NCI-H82 treated with DMSO at 0.1 percent for 48 hours (cell line): Measurements from ENCODE around the gene TMTC4.
"Not testable (repeated sequence)": the region's sequence is repeated elsewhere in the genome, so short reads cannot be mapped to it uniquely, and the experiment has no call there.

Experiments
- DNase-seq: peaks from one replicate; lab custom pipeline; 2025; ENCODE audit not compliant: unreplicated experiment; lab: John Stamatoyannopoulos, UW

Gene TMTC4

GRCh38 chr13:100589178-100589725, 85.3 kb downstream of the TMTC4 start:
- peak; percentile 91 for DNase-seq

DNA sequence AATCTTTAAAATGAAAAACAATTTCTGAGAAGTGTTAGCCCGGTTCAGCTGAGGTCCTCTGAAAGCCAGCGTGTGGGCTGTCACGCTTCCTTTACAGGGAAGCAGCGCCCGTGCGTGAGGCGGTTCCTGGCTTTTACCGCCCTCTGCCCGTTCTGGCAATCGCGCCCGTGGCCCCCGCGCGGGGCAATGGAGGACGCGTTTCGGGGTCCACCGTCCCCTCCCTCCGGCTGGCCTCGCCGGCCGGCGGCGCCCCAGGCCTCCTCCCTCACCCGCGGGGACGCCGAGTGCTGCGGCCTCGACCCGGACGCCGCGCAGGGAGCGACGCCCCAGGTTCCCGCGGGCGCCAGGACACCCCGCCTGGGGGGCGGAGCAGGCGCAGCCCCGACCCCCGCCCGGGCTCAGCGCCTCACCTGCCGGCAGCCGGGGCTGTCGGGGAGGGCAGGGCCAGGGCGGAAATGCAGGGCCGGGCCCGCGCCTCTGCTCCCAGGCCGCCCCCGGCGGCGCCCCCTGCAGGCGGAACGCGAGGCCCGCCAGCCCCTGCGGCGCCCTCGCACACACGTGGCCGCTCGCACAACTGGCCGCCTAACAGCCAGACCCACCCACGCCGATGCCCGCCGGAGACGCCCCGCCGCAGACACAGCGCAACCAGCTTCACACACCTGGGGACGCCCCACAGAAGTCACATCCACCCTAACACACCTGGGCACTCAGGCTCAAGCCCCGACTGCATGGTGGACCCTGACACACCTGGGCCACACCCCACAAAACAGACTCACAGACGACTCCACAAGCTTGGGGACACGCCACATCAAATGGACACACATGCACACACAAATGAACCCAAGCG, 86.0 kb downstream of the TMTC4 start, which contains the start of gene GGACT:
GGACT (minus strand) TSS at position 459 of the 847 bp plus-strand sequence. CDS start 56,198 bp downstream, outside the sequence.
- no peak for DNase-seq

- DNase-seq: no peak
Observed at GRCh38 chr13:100584896-100585295, 89.7 kb downstream of the TMTC4 start.

- DNase-seq: no peak
Observed at GRCh38 chr13:100581504-100581903, 93.1 kb downstream of the TMTC4 start.

DNA sequence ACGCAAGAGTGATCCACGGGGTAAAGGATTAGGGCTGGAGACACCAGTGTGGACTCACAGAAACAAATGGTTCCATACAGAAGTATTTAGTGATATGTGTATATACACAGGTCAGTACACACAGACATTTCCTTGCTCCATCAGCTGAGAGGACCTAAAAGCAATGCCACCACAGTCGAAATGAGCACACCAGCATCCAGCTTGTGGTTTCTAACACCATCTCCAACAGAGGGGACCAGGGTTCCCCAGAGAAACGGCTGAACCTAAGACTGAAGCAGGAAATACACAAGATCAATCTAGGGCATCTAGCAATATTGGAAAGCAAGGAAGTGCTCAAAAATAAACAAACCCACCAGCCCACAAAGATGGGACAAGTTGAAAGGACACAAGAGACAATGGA, 93.6 kb downstream of the TMTC4 start:
- no peak for DNase-seq

DNA sequence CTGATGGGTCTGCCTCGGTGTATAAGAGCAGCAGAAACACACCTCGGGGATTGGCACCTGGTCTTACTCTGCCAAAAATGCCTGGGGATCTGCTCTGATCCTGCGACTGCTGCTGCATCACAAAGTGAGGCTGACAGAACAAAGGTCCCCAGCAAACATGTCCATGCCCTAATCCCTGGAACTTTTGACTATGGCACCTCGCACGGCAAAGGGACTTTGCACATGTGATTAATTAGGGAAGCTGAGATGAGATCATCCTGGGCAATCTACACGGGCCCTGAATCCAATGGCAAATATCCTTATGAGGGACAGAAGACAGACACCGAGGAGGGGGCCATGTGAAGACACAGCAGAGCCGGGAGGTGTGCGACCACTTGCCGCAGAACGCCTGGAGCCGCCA, 94.5 kb downstream of the TMTC4 start:
- no peak for DNase-seq

- not testable (repeated sequence) for DNase-seq
Observed at GRCh38 chr13:100577239-100577638, 97.4 kb downstream of the TMTC4 start.

- DNase-seq: peak; percentile 72
Observed at GRCh38 chr13:100573121-100573520, 101.5 kb downstream of the TMTC4 start.

- DNase-seq: no peak
Observed at GRCh38 chr13:100566543-100566942, 108.1 kb downstream of the TMTC4 start.

DNA sequence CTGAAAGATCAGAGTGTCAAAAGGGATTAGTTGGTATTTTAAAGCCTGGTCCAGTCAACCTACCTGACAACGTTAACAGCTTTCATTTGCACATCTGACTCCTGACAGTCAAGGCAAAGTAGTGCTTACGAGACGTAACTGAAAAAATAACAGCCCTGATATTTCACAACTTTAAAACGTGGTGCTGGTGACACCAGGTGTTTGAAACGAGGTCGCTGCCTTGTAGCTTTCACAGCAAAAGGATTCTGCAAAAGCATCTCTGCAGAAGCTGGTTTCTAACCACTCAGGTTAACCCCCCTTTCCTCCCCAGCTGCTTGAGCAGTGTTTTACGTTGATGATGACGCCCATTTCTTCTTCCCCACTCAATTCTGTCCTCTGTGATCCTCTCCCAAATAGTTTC, 109.3 kb downstream of the TMTC4 start:
- no peak for DNase-seq

DNA sequence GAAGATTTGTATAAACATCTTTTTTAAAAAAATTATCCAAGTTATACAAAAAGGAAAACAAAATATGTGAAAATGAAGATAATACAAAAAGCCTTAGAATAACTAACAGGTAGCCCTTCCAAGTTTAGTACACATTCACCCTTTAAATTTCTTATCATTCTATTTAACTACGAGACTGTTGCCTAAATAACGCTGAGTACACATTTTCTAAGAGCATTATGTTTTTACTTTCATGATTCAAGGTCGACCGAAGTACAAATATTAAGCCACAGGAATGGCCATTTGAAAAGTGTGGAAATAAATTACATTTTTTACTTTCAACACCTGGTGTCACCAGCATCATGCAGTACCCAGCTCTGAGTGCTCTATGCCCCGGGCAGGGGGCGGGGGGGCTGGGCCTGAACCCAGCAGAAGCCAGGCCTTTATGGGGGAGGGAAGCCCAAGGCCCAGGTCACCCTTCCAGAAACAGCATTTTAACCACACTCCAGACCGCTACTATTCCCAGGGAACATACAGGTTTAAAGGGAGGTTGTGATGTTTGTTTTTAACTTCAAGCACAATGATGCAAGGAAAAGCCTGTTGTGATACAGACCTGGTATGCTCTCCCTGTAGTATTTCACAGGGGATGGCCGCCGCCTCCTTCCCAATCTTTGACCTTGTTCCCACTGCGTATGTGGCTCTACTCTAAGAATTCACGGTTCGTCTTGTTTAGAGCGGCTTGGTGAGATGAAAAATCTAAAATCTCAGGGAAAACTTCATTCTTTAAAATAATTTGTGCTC, 110.0 kb downstream of the TMTC4 start:
- no peak for DNase-seq

- no peak for DNase-seq
Observed at GRCh38 chr13:100563779-100564178, 110.8 kb downstream of the TMTC4 start.

DNA sequence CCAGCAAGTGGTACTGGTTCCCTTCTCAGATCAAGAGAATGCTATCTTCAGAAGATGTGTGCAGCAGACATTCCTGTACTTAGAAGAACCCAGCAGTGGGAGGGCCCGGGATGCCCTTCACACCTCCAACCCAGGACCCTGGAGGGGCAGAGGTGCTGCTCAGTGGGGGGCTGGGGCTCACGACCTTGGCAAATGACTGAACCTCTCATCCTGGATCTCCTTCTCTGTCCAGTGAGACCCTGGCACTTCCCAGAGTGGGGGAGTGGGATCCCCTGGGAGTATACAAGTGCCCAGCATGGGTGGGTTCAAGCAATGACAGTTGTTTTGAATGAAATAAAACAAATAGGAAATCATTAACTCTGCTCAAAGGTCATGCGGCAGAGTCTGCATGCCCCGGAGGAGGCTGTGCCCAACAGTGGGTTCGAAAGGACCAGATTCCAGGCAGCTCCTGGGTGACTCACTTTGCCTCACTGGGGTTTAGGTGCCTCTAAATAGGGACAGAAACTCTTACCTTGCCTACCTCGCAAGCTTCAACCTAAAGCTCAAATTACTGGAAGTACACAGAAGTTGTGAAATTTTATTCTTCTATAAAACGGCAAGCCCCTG, 112.9 kb downstream of the TMTC4 start:
- DNase-seq: no peak

- DNase-seq: no peak
Observed at GRCh38 chr13:100561158-100561499, 113.5 kb downstream of the TMTC4 start.

GRCh38 chr13:100560498-100561157, 114.0 kb downstream of the TMTC4 start:
- no peak for DNase-seq

- no peak for DNase-seq
Observed at GRCh38 chr13:100559886-100560285, 114.7 kb downstream of the TMTC4 start.
